HEK293 (cell line): Measurements from ENCODE around the gene AFF2.

Source experiments
- CTCF ChIA-PET: fragments of 350-600 bp; formaldehyde crosslinking; extraction: SDS; loops from one replicate; lab custom pipeline; 2021; ENCODE audit warnings: antibody characterized with exemption; lab: Yijun Ruan, JAX
- POLR2A ChIA-PET: fragments of 300-600 bp; formaldehyde crosslinking; extraction: SDS; loops from one replicate; lab custom pipeline; 2020; ENCODE audit warnings: antibody characterized with exemption, inconsistent platforms; lab: Yijun Ruan, JAX
- H3K27ac ChIP-seq: fragments of 200-500 bp; sonication (Bioruptor generic); 2 replicates; pipeline ENCODE4 v1.5.1; 2014; ENCODE audit warnings: low read depth, low read length, control low read depth, inconsistent platforms; ENCODE audit errors: extremely low read depth
- H3K36me3 ChIP-seq, 2 experiments: fragments of 200-500 bp in 1 of 2; sonication (Bioruptor generic) in 1 of 2; 1 replicate in 1 of 2; 2 replicates in 1 of 2; pipeline ENCODE4 v1.5.1; 2014 to 2017; ENCODE audit warnings: inconsistent platforms in 2 of 2, low read length in 2 of 2; ENCODE audit not compliant: control insufficient read depth in 2 of 2, insufficient read depth in 1 of 2
- H3K4me1 ChIP-seq: fragments of 200-500 bp; sonication (Bioruptor generic); 2 replicates; pipeline ENCODE4 v1.5.1; 2014; ENCODE audit warnings: mild to moderate bottlenecking, low read length, inconsistent platforms; ENCODE audit not compliant: control insufficient read depth, insufficient read depth
- H3K4me3 ChIP-seq: 2 replicates; pipeline ENCODE4 v1.5.1; 2011; ENCODE audit warnings: low read depth, mild to moderate bottlenecking, control low read depth, low read length, moderate library complexity
- H3K9me3 ChIP-seq: fragments of 200-500 bp; sonication (Bioruptor generic); 2 replicates; pipeline ENCODE4 v1.5.1; 2014; ENCODE audit warnings: low read depth, low read length, inconsistent platforms; ENCODE audit not compliant: control insufficient read depth, insufficient read depth
- BCL11A ChIP-seq: fragments of 450-650 bp; formaldehyde crosslinking; IDR thresholded peaks from 2 replicates; pipeline ENCODE4 v1.5.1; 2016; ENCODE audit warnings: low read depth, missing biosample characterization, missing genetic modification characterization
- HIC1 ChIP-seq: fragments of 450-650 bp; formaldehyde crosslinking; IDR thresholded peaks from 2 replicates; pipeline ENCODE4 v1.5.1; 2016; ENCODE audit warnings: missing biosample characterization, missing genetic modification characterization
- KLF9 ChIP-seq: fragments of 450-650 bp; formaldehyde crosslinking; IDR thresholded peaks from 2 replicates; pipeline ENCODE4 v1.5.1; 2016; ENCODE audit warnings: missing biosample characterization, missing genetic modification characterization, low read depth
- TSHZ1 ChIP-seq: fragments of 450-650 bp; formaldehyde crosslinking; IDR thresholded peaks from 2 replicates; pipeline ENCODE4 v1.5.1; 2016; ENCODE audit warnings: missing biosample characterization, missing genetic modification characterization, borderline replicate concordance
- ZBTB8A ChIP-seq: fragments of 450-650 bp; formaldehyde crosslinking; IDR thresholded peaks from 2 replicates; pipeline ENCODE4 v1.5.1; 2016; ENCODE audit warnings: missing biosample characterization, missing genetic modification characterization
- ZFHX2 ChIP-seq: fragments of 450-650 bp; formaldehyde crosslinking; conservative IDR thresholded peaks from 2 replicates; pipeline ENCODE4 v1.5.1; 2016; ENCODE audit warnings: missing biosample characterization, missing genetic modification characterization
- ZFP41 ChIP-seq: fragments of 450-650 bp; formaldehyde crosslinking; IDR thresholded peaks from 2 replicates; pipeline ENCODE4 v1.5.1; 2016; ENCODE audit warnings: missing biosample characterization, missing genetic modification characterization, borderline replicate concordance
- ZNF140 ChIP-seq: fragments of 450-650 bp; formaldehyde crosslinking; IDR thresholded peaks from 2 replicates; pipeline ENCODE4 v1.5.1; 2016; ENCODE audit warnings: missing biosample characterization, missing genetic modification characterization
- ZNF354C ChIP-seq: fragments of 450-650 bp; formaldehyde crosslinking; IDR thresholded peaks from 2 replicates; pipeline ENCODE4 v1.5.1; 2016; ENCODE audit warnings: missing biosample characterization, missing genetic modification characterization, low read depth, borderline replicate concordance
- ZNF394 ChIP-seq: fragments of 450-650 bp; formaldehyde crosslinking; IDR thresholded peaks from 2 replicates; pipeline ENCODE4 v1.5.1; 2016; ENCODE audit warnings: missing biosample characterization, missing genetic modification characterization, mild to moderate bottlenecking, moderate library complexity, borderline replicate concordance
- ZNF433 ChIP-seq: fragments of 450-650 bp; formaldehyde crosslinking; IDR thresholded peaks from 2 replicates; pipeline ENCODE4 v1.5.1; 2016; ENCODE audit warnings: missing biosample characterization, missing genetic modification characterization, low read depth
- ZNF529 ChIP-seq: fragments of 450-650 bp; formaldehyde crosslinking; IDR thresholded peaks from 2 replicates; pipeline ENCODE4 v1.5.1; 2017; ENCODE audit warnings: missing genetic modification characterization, missing biosample characterization; ENCODE audit not compliant: insufficient replicate concordance
- ZNF530 ChIP-seq: fragments of 450-650 bp; formaldehyde crosslinking; IDR thresholded peaks from 2 replicates; pipeline ENCODE4 v1.5.1; 2016; ENCODE audit warnings: low read depth, missing biosample characterization, missing genetic modification characterization
- ZNF664 ChIP-seq: fragments of 450-650 bp; formaldehyde crosslinking; IDR thresholded peaks from 2 replicates; pipeline ENCODE4 v1.5.1; 2016; ENCODE audit warnings: missing biosample characterization, missing genetic modification characterization
- ZNF707 ChIP-seq: fragments of 450-650 bp; formaldehyde crosslinking; IDR thresholded peaks from 2 replicates; pipeline ENCODE4 v1.5.1; 2016; ENCODE audit warnings: missing biosample characterization, missing genetic modification characterization
- TF ChIP-seq, protein P1 (sequence below): fragments of 450-650 bp; formaldehyde crosslinking; IDR thresholded peaks from 2 replicates; pipeline ENCODE4 v1.5.1; 2017; ENCODE audit warnings: missing biosample characterization, missing genetic modification characterization
- TF ChIP-seq, protein P2 (sequence below): fragments of 450-650 bp; formaldehyde crosslinking; IDR thresholded peaks from 2 replicates; pipeline ENCODE4 v1.5.1; 2016; ENCODE audit warnings: missing biosample characterization, missing genetic modification characterization
- TF ChIP-seq, protein P3 (sequence below): fragments of 450-650 bp; formaldehyde crosslinking; IDR thresholded peaks from 2 replicates; pipeline ENCODE4 v1.5.1; 2016; ENCODE audit warnings: missing biosample characterization, missing genetic modification characterization
- TF ChIP-seq, protein P4 (sequence below): fragments of 450-650 bp; formaldehyde crosslinking; IDR thresholded peaks from 2 replicates; pipeline ENCODE4 v1.5.1; 2016; ENCODE audit warnings: missing biosample characterization, missing genetic modification characterization

The AFF2 gene

GRCh38 chrX:148612431-148612830 lies 112.0 kb downstream of the AFF2 start:
- Histone ChIP-seq H3K4me1 (peaks cover 5% of the 10 kb centered on the region; the same call in 1 of the 2 replicates), H3K27ac (no peak overlapping the region), H3K36me3 (no peaks in the 10 kb centered on the region), H3K4me3 (no peak overlapping the region), H3K9me3 (no peaks in the 10 kb centered on the region)
- TF ChIP-seq ZNF529 (tag by site-specific recombination) (no peak), HIC1 (no peak), BCL11A (tag by site-specific recombination) (no peak), KLF9 (tag by site-specific recombination) (no peak)
- POLR2A ChIA-PET, result no interaction called here
- CTCF ChIA-PET, result interaction anchor here (0.6 kb wide), 1 partner anchor 9 kb away, joined by 5 read pairs; no protein-coding TSS in a partner anchor

- Histone ChIP-seq H3K9me3 (no peaks in the 10 kb centered on the region; the same call in 1 of the 2 replicates), H3K4me1 (peaks cover 5% of the 10 kb centered on the region; the same call in 1 of the 2 replicates), H3K27ac (no peak overlapping the region), H3K4me3 (no peak overlapping the region), H3K36me3 (no peaks in the 10 kb centered on the region)
- ChIA-PET CTCF (no interaction called here), POLR2A (no interaction called here)
- TF ChIP-seq, protein P1, sequence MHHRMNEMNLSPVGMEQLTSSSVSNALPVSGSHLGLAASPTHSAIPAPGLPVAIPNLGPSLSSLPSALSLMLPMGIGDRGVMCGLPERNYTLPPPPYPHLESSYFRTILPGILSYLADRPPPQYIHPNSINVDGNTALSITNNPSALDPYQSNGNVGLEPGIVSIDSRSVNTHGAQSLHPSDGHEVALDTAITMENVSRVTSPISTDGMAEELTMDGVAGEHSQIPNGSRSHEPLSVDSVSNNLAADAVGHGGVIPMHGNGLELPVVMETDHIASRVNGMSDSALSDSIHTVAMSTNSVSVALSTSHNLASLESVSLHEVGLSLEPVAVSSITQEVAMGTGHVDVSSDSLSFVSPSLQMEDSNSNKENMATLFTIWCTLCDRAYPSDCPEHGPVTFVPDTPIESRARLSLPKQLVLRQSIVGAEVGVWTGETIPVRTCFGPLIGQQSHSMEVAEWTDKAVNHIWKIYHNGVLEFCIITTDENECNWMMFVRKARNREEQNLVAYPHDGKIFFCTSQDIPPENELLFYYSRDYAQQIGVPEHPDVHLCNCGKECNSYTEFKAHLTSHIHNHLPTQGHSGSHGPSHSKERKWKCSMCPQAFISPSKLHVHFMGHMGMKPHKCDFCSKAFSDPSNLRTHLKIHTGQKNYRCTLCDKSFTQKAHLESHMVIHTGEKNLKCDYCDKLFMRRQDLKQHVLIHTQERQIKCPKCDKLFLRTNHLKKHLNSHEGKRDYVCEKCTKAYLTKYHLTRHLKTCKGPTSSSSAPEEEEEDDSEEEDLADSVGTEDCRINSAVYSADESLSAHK (tag by site-specific recombination), result no peak
- TF ChIP-seq ZNF354C (tag by site-specific recombination), result no peak
- no peak for TF ChIP-seq ZNF664 (tag by site-specific recombination)
- TF ChIP-seq, protein P2, sequence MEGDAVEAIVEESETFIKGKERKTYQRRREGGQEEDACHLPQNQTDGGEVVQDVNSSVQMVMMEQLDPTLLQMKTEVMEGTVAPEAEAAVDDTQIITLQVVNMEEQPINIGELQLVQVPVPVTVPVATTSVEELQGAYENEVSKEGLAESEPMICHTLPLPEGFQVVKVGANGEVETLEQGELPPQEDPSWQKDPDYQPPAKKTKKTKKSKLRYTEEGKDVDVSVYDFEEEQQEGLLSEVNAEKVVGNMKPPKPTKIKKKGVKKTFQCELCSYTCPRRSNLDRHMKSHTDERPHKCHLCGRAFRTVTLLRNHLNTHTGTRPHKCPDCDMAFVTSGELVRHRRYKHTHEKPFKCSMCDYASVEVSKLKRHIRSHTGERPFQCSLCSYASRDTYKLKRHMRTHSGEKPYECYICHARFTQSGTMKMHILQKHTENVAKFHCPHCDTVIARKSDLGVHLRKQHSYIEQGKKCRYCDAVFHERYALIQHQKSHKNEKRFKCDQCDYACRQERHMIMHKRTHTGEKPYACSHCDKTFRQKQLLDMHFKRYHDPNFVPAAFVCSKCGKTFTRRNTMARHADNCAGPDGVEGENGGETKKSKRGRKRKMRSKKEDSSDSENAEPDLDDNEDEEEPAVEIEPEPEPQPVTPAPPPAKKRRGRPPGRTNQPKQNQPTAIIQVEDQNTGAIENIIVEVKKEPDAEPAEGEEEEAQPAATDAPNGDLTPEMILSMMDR (tag by site-specific recombination), result no peak
- TF ChIP-seq, protein P3, sequence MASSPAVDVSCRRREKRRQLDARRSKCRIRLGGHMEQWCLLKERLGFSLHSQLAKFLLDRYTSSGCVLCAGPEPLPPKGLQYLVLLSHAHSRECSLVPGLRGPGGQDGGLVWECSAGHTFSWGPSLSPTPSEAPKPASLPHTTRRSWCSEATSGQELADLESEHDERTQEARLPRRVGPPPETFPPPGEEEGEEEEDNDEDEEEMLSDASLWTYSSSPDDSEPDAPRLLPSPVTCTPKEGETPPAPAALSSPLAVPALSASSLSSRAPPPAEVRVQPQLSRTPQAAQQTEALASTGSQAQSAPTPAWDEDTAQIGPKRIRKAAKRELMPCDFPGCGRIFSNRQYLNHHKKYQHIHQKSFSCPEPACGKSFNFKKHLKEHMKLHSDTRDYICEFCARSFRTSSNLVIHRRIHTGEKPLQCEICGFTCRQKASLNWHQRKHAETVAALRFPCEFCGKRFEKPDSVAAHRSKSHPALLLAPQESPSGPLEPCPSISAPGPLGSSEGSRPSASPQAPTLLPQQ, result no peak
- no peak for TF ChIP-seq ZBTB8A (tag by site-specific recombination)
- TF ChIP-seq ZNF707 (tag by site-specific recombination), result no peak
- TF ChIP-seq ZFHX2, result no peak
- no peak for TF ChIP-seq ZNF140 (tag by site-specific recombination)
- no peak for TF ChIP-seq TSHZ1 (tag by site-specific recombination)
- TF ChIP-seq, protein P4, sequence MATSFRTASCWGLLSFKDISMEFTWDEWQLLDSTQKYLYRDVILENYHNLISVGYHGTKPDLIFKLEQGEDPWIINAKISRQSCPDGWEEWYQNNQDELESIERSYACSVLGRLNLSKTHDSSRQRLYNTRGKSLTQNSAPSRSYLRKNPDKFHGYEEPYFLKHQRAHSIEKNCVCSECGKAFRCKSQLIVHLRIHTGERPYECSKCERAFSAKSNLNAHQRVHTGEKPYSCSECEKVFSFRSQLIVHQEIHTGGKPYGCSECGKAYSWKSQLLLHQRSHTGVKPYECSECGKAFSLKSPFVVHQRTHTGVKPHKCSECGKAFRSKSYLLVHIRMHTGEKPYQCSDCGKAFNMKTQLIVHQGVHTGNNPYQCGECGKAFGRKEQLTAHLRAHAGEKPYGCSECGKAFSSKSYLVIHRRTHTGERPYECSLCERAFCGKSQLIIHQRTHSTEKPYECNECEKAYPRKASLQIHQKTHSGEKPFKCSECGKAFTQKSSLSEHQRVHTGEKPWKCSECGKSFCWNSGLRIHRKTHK (tag by site-specific recombination), result no peak
- no peak for TF ChIP-seq ZNF433 (tag by site-specific recombination)
- no peak for TF ChIP-seq ZNF394
- no peak for TF ChIP-seq ZNF530 (tag by site-specific recombination)
- TF ChIP-seq ZFP41 (tag by site-specific recombination), result no peak
Measured at GRCh38 chrX:148613636-148614035, 113.2 kb downstream of the AFF2 start.
